DOHH2 (cell line): ENCODE data around the gene LRRN2.

ENCODE experiments used
- CTCF ChIP-seq: fragments of 200-600 bp; sonication (generic); IDR thresholded peaks from one replicate; pipeline ENCODE4 v1.5.1; 2014; ENCODE audit warnings: antibody characterized with exemption, mild to moderate bottlenecking, low read depth, low read length; ENCODE audit not compliant: poor library complexity, severe bottlenecking
- EZH2phosphoT487 ChIP-seq: fragments of 200-600 bp; sonication (generic); IDR thresholded peaks from 2 replicates; pipeline ENCODE4 v1.6.1; 2017; ENCODE audit warnings: borderline replicate concordance, mild to moderate bottlenecking, antibody characterized with exemption, low read length, moderate library complexity, mixed read lengths

DNA sequence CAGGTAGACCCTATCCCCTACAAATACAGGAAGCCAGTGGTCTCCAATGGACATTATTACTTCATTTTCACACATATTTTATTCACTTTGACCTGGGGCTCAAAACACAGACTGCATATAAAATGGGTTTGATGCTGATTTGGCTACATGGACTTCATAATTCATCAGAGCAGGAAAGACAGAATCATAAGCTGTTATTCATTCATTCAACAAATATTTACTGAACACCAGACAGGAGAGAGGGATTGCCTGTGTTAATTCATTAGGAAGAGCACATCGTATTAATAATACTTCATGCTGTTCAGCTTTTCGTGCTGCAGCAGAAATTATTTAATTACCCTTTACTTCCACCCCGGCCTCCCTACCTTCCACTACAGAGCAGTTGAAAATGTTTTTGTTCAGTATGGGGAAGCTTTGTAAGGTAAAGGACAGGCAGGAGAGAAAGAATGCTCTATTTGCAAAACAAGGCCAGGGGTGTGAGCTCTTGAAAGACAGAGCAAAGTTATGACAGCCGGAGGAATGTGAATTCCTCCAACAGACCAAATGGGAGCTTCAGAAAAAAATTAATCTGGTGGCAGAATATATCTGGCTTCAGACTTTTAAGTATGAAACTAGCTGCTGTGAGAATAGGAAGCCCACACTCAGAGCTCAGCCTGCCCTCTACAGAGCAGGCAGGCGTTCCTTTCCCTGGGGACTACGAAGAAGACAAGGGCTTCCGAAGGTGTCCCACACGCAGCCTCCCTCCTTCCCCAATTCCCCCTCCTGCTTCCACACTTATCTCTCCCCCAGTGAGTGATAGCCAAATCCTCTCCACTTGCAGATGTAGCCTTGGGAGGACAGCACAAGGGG, 111.3 kb downstream of the LRRN2 start:
- no peak for TF ChIP-seq CTCF
- no peak for TF ChIP-seq EZH2phosphoT487
